ENCODE measurements around the gene MYO18A.

DNA sequence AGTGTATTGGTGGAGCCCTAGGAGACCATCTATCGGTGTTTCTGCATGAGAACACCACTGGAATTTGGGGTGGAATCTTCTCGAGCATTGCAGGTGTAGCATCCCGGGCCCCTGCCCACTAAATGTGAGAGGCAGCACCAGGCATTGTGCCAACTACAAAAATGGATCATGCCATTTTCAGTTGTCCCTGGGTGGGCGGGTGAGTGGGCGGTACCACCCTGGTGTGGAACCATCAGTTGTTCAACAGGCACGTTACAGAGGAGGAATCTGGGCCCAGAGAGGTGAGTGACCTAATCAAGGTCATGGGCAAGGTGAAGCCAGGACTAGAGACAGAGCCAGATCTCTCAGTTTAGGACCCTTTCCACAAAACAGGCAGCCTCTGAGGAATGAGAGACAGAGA is 128.5 kb downstream of the MYO18A start:
- TF ChIP-seq, protein P1, sequence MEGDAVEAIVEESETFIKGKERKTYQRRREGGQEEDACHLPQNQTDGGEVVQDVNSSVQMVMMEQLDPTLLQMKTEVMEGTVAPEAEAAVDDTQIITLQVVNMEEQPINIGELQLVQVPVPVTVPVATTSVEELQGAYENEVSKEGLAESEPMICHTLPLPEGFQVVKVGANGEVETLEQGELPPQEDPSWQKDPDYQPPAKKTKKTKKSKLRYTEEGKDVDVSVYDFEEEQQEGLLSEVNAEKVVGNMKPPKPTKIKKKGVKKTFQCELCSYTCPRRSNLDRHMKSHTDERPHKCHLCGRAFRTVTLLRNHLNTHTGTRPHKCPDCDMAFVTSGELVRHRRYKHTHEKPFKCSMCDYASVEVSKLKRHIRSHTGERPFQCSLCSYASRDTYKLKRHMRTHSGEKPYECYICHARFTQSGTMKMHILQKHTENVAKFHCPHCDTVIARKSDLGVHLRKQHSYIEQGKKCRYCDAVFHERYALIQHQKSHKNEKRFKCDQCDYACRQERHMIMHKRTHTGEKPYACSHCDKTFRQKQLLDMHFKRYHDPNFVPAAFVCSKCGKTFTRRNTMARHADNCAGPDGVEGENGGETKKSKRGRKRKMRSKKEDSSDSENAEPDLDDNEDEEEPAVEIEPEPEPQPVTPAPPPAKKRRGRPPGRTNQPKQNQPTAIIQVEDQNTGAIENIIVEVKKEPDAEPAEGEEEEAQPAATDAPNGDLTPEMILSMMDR (IDR thresholded peaks at IDR 0.05) = no peak
- no peak for TF ChIP-seq POLR2A (IDR thresholded peaks at IDR 0.05)
